T-helper 22 cell (primary cell): Measurements from ENCODE around the gene SSX2.
"Not testable (repeated sequence)": the region's sequence is repeated elsewhere in the genome, so short reads cannot be mapped to it uniquely, and the experiment has no call there.

Source experiments
- DNase-seq: peaks from one replicate; pipeline ENCODE4 v3.0.0-alpha.2; 2020; ENCODE audit warnings: low read depth

The SSX2 gene

GRCh38 chrX:52707078-52707477 is at the start of gene SSX2:
SSX2 (minus strand) TSS chrX:52707178; CDS start chrX:52705749, 1,429 bp downstream.
- not testable (repeated sequence) for DNase-seq

- DNase-seq = not testable (repeated sequence)
These were observed 44.0 kb upstream of the SSX2 start, which contains the start of gene SSX2B for GRCh38 chrX:52750952-52751351. SSX2B (plus strand) TSS chrX:52751252; CDS start chrX:52752681, 1,429 bp downstream.

GRCh38 chrX:52692034-52692433 is 14.9 kb downstream of the SSX2 start:
- not testable (repeated sequence) for DNase-seq

DNA sequence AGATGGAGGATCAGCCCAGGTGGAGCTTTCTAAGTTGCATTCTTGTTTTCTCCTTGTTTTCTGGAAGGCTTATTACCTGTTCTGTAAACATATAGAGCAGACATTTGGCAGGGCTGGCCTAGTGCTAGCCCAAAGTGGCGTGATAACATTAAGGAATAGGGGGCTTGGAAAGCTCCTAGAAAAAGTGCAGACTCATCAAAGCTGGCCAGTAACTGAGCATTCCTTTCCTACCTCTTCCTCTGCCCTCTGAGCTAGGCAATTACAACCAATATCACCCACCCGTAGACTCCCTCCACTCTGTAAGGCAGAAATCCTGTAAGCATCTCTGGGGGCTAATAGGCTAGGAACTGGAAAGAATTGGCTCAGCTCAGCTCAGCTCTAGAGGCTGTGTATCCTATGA is 44.8 kb downstream of the SSX2 start:
- DNase-seq = not testable (repeated sequence)

- not testable (repeated sequence) for DNase-seq
These were observed 51.5 kb downstream of the SSX2 start for GRCh38 chrX:52655475-52655874.

DNA sequence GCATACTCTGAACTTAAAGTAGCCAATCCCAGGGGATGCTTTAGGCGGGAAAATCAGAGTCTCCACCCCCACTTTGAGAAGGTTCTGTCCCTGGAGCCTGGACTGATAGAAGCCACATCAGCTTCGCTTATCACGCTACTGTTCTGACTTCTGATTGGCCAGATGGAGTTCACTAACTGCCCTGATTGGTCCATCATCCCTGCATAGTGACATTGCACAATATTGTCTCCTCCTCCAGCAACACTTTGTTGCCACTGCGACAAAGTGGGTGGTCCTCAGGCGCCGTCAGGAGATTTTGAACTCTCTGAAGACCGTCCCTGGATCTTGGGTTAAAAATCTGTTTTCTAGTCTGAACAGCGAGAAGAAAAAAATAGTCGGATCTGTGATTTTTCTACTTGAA is 52.2 kb downstream of the SSX2 start, which contains the start of gene SSX7:
Gene SSX7 (minus strand): TSS at position 101 of the 400 bp plus-strand sequence. CDS start 1,428 bp downstream, outside the sequence.
- DNase-seq = not testable (repeated sequence)

GRCh38 chrX:52650676-52651075 is 56.3 kb downstream of the SSX2 start:
- not testable (repeated sequence) for DNase-seq

- DNase-seq = not testable (repeated sequence)
These were observed 58.0 kb downstream of the SSX2 start for GRCh38 chrX:52648956-52649355.
